Fibroblast of skin of back (primary cell): Measurements from ENCODE around the gene KAT7.
A peak's percentile ranks its signal among the peaks of the same experiment; 100 is the strongest.

Source experiments
- DNase-seq: peaks from one replicate; pipeline ENCODE4 v3.0.0-alpha.2; 2013

Gene KAT7

GRCh38 chr17:49843774-49844350, 55.4 kb downstream of the KAT7 start:
- no peak for DNase-seq

- no peak for DNase-seq
Observed at GRCh38 chr17:49845321-49845720, 56.8 kb downstream of the KAT7 start.

GRCh38 chr17:49846938-49847712, 58.6 kb downstream of the KAT7 start:
- DNase-seq = no peak

- DNase-seq = no peak
Observed at GRCh38 chr17:49848019-49848473, 59.6 kb downstream of the KAT7 start, which contains the start of gene TAC4. TSS of gene TAC4 (minus strand) at chr17:49848069. CDS start at chr17:49848017, 52 bp downstream.

GRCh38 chr17:49848739-49849138, 60.3 kb downstream of the KAT7 start:
- no peak for DNase-seq

GRCh38 chr17:49850218-49850610, 61.7 kb downstream of the KAT7 start:
- DNase-seq = no peak

GRCh38 chr17:49850772-49851386, 62.4 kb downstream of the KAT7 start:
- DNase-seq = no peak

GRCh38 chr17:49851387-49852291, 63.2 kb downstream of the KAT7 start:
- DNase-seq = peak; percentile 63

GRCh38 chr17:49853470-49854015, 65.1 kb downstream of the KAT7 start:
- no peak for DNase-seq

GRCh38 chr17:49854126-49854525, 65.6 kb downstream of the KAT7 start:
- DNase-seq = no peak

- DNase-seq = no peak
Observed at GRCh38 chr17:49858796-49859195, 70.3 kb downstream of the KAT7 start.

GRCh38 chr17:49859991-49860953, 71.8 kb downstream of the KAT7 start:
- DNase-seq = no peak

- peak; percentile 29 for DNase-seq
Observed at GRCh38 chr17:49861150-49861884, 72.8 kb downstream of the KAT7 start.

GRCh38 chr17:49862781-49863331, 74.4 kb downstream of the KAT7 start:
- DNase-seq = no peak

- no peak for DNase-seq
Observed at GRCh38 chr17:49866019-49866380, 77.5 kb downstream of the KAT7 start.

GRCh38 chr17:49866882-49867413, 78.5 kb downstream of the KAT7 start:
- no peak for DNase-seq

- DNase-seq = no peak
Observed at GRCh38 chr17:49869038-49869374, 80.5 kb downstream of the KAT7 start.

- no peak for DNase-seq
Observed at GRCh38 chr17:49870298-49870697, 81.8 kb downstream of the KAT7 start.

- DNase-seq = no peak
Observed at GRCh38 chr17:49871211-49871610, 82.7 kb downstream of the KAT7 start.
